K562 (cell line): ENCODE data around the gene MRPL4. TPM values are rescaled to one million over a fixed set of nuclear protein-coding genes. Genes with fewer than 3 reads are reported as not detected.
A peak's percentile ranks its signal among the peaks of the same experiment; 100 is the strongest.

Experiments used
- ATF1 ChIP-seq, 2 experiments: fragments of 450-650 bp in 1 of 2; IDR thresholded peaks; 2 replicates each; pipeline ENCODE4 v1.6.1; 2016; ENCODE audit warnings: missing compliant biosample characterization in 1 of 2, missing genetic modification characterization in 1 of 2
- ATF3 ChIP-seq, 2 experiments: fragments of 450-650 bp in 1 of 2; sonication (generic) in 1 of 2; formaldehyde crosslinking in 1 of 2; IDR thresholded peaks in 1 of 2; conservative IDR thresholded peaks in 1 of 2; 2 replicates each; pipeline versions ENCODE4 v1.6.1 to v1.8.1; 2016 to 2023; ENCODE audit warnings: mild to moderate bottlenecking in 2 of 2, moderate library complexity in 2 of 2, inconsistent platforms in 1 of 2, missing genetic modification reagents in 1 of 2
- CBX3 ChIP-seq, 2 experiments: IDR thresholded peaks; 1 replicate in 1 of 2; 2 replicates in 1 of 2; pipeline ENCODE4 v1.6.1; 2012; ENCODE audit warnings: inconsistent platforms in 2 of 2, low read length in 2 of 2, borderline replicate concordance in 1 of 2, control low read depth in 1 of 2
- ELK3 ChIP-seq: fragments of 450-650 bp; formaldehyde crosslinking; IDR thresholded peaks from 2 replicates; pipeline ENCODE4 v1.4.0; 2020; ENCODE audit warnings: mild to moderate bottlenecking
- HDAC1 ChIP-seq, 2 experiments: fragments of 450-650 bp; IDR thresholded peaks; 2 replicates each; pipeline ENCODE4 v1.6.1; 2016 to 2017; ENCODE audit warnings: inconsistent platforms in 1 of 2, mild to moderate bottlenecking in 1 of 2, moderate library complexity in 1 of 2
- KLF1 ChIP-seq: fragments of 450-650 bp; IDR thresholded peaks from 2 replicates; pipeline ENCODE4 v1.6.1; 2016; ENCODE audit warnings: missing genetic modification characterization, missing compliant biosample characterization
- MEIS2 ChIP-seq: fragments of 450-650 bp; IDR thresholded peaks from 2 replicates; pipeline ENCODE4 v1.6.1; 2014; ENCODE audit warnings: mild to moderate bottlenecking; ENCODE audit not compliant: partially characterized antibody
- NBN ChIP-seq: fragments of 450-650 bp; IDR thresholded peaks from 2 replicates; pipeline ENCODE4 v1.6.1; 2016; ENCODE audit warnings: low read depth, mild to moderate bottlenecking
- NFIC ChIP-seq: fragments of 450-650 bp; IDR thresholded peaks from 2 replicates; pipeline ENCODE4 v1.6.1; 2017; ENCODE audit warnings: mild to moderate bottlenecking, inconsistent platforms
- STAT6 ChIP-seq: sonication (generic); formaldehyde crosslinking; IDR thresholded peaks from 2 replicates; pipeline ENCODE4 v1.8.1; 2023; ENCODE audit warnings: mild to moderate bottlenecking, missing genetic modification reagents
- ZKSCAN1 ChIP-seq: fragments of 150-350 bp; IDR thresholded peaks from 2 replicates; pipeline ENCODE4 v1.6.1; 2016; ENCODE audit warnings: low read depth, low read length
- ZNF121 ChIP-seq: sonication (generic); formaldehyde crosslinking; conservative IDR thresholded peaks from 2 replicates; pipeline ENCODE4 v1.8.0; 2022; ENCODE audit warnings: missing genetic modification reagents
- ZZZ3 ChIP-seq: fragments of 450-650 bp; IDR thresholded peaks from 2 replicates; pipeline ENCODE4 v1.6.1; 2016; ENCODE audit warnings: antibody characterized with exemption, mild to moderate bottlenecking, moderate library complexity
- polyA plus RNA-seq, 8 experiments: library from polyadenylated mRNA; depleted of rRNA in 4 of 8; stranded (reverse) in 5 of 8; unstranded in 3 of 8; fragments of >200 nt; fragmentation: Nextera tagmentation in 2 of 8; fragmentation: Illumina TruSeq in 1 of 8; extraction: Ambion mirVana in 2 of 8; extraction: Trizol in 1 of 8; gene quantifications; 2 replicates each; pipeline versions ENCODE4 v1.2.1 to v1.2.3, GENCODE V29; 2011 to 2014; ENCODE audit warnings: inconsistent platforms in 1 of 8, missing spikeins in 1 of 8
- total RNA-seq, 7 experiments: library from RNA; depleted of rRNA in 6 of 7; stranded (reverse); fragments of >200 nt in 6 of 7; fragmentation: Illumina TruSeq in 2 of 7; extraction: Trizol in 2 of 7; gene quantifications; 2 replicates each; pipeline versions ENCODE4 v1.2.1 to v1.2.3, GENCODE V29; 2011 to 2021; ENCODE audit warnings: low replicate concordance in 1 of 7
- TF ChIP-seq, protein P1 (sequence below): fragments of 450-650 bp; IDR thresholded peaks from 2 replicates; pipeline ENCODE4 v1.6.1; 2016; ENCODE audit warnings: missing biosample characterization, missing genetic modification characterization
- TF ChIP-seq, protein P2 (sequence below): fragments of 250-450 bp; sonication (Bioruptor Pico); IDR thresholded peaks from 2 replicates; pipeline ENCODE4 v1.4.0; 2020
- TF ChIP-seq, protein P3 (sequence below), 2 experiments: IDR thresholded peaks; 2 replicates each; pipeline ENCODE4 v1.6.1; 2011; ENCODE audit warnings: borderline replicate concordance in 1 of 2, control low read depth in 1 of 2, low read depth in 1 of 2, low read length in 1 of 2, mild to moderate bottlenecking in 1 of 2, mixed read lengths in 1 of 2, moderate library complexity in 1 of 2; ENCODE audit not compliant: insufficient read depth in 1 of 2, insufficient read length in 1 of 2, poor library complexity in 1 of 2, severe bottlenecking in 1 of 2; ENCODE audit errors: extremely low read depth in 1 of 2

MRPL4 gene
- total and polyA plus RNA-seq, 9 of the 15 experiments (the other 6 are each of a cell fraction or from before 2014, with no cell fraction given): 1.4 to 239 (median 64.9) TPM

GRCh38 chr19:10231612-10232228 lies 20.3 kb upstream of the MRPL4 start (continued):
- TF ChIP-seq CBX3 (IDR thresholded peaks at IDR 0.05; ENCODE audit: borderline replicate concordance in 1 of 2, low read length in 2 of 2): 0 out of 3 replicates have a peak, but pooled peaks of 1 of the 2 experiments have one; percentile 27
- 0 out of 2 replicates have a peak, but pooled peaks have one; percentile 6 for TF ChIP-seq ATF3 (IDR thresholded peaks at IDR 0.05)
- TF ChIP-seq ATF3 (CRISPR knock-in tag; conservative IDR thresholded peaks at IDR 0.05): no peak
- peak in 1 of 2 experiments; percentile 14; a peak in 1 of 4 replicates for TF ChIP-seq HDAC1 (IDR thresholded peaks at IDR 0.05)
- no peak for TF ChIP-seq ZZZ3
- no peak for TF ChIP-seq NFIC
- TF ChIP-seq, protein P1, sequence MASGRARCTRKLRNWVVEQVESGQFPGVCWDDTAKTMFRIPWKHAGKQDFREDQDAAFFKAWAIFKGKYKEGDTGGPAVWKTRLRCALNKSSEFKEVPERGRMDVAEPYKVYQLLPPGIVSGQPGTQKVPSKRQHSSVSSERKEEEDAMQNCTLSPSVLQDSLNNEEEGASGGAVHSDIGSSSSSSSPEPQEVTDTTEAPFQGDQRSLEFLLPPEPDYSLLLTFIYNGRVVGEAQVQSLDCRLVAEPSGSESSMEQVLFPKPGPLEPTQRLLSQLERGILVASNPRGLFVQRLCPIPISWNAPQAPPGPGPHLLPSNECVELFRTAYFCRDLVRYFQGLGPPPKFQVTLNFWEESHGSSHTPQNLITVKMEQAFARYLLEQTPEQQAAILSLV (tag): 0 out of 2 replicates have a peak, but pooled peaks have one; percentile 17
- TF ChIP-seq ZKSCAN1: peak; percentile 99
- TF ChIP-seq ATF1 (CRISPR knock-in tag; IDR thresholded peaks at IDR 0.05): no peak
- TF ChIP-seq ATF1 (tag; IDR thresholded peaks at IDR 0.05): peak; percentile 95
- TF ChIP-seq, protein P2, sequence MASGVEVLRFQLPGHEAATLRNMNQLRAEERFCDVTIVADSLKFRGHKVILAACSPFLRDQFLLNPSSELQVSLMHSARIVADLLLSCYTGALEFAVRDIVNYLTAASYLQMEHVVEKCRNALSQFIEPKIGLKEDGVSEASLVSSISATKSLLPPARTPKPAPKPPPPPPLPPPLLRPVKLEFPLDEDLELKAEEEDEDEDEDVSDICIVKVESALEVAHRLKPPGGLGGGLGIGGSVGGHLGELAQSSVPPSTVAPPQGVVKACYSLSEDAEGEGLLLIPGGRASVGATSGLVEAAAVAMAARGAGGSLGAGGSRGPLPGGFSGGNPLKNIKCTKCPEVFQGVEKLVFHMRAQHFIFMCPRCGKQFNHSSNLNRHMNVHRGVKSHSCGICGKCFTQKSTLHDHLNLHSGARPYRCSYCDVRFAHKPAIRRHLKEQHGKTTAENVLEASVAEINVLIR: peak; percentile 59; the same call in 1 of the 2 replicates
- no peak for TF ChIP-seq KLF1
- TF ChIP-seq, protein P3, sequence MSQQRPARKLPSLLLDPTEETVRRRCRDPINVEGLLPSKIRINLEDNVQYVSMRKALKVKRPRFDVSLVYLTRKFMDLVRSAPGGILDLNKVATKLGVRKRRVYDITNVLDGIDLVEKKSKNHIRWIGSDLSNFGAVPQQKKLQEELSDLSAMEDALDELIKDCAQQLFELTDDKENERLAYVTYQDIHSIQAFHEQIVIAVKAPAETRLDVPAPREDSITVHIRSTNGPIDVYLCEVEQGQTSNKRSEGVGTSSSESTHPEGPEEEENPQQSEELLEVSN (IDR thresholded peaks at IDR 0.05; ENCODE audit: borderline replicate concordance in 1 of 2, extremely low read depth in 1 of 2, insufficient read depth in 1 of 2, insufficient read length in 1 of 2, low read depth in 1 of 2, low read length in 1 of 2, poor library complexity in 1 of 2, severe bottlenecking in 1 of 2): peak in 1 of 2 experiments; percentile 9
- peak; percentile 59; the same call in 1 of the 2 replicates for TF ChIP-seq NBN
- TF ChIP-seq STAT6: no peak
- 0 out of 2 replicates have a peak, but pooled peaks have one; percentile 29 for TF ChIP-seq ZNF121 (CRISPR knock-in tag)
- no peak for TF ChIP-seq ELK3 (CRISPR knock-in tag)
- TF ChIP-seq MEIS2: no peak
